Measurements from ENCODE around the gene TMPRSS11D. TPM values are rescaled to one million over a fixed set of nuclear protein-coding genes. Genes with fewer than 3 reads are reported as not detected.

TMPRSS11D gene, protein sequence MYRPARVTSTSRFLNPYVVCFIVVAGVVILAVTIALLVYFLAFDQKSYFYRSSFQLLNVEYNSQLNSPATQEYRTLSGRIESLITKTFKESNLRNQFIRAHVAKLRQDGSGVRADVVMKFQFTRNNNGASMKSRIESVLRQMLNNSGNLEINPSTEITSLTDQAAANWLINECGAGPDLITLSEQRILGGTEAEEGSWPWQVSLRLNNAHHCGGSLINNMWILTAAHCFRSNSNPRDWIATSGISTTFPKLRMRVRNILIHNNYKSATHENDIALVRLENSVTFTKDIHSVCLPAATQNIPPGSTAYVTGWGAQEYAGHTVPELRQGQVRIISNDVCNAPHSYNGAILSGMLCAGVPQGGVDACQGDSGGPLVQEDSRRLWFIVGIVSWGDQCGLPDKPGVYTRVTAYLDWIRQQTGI
- 196 TPM for total RNA-seq

DNA sequence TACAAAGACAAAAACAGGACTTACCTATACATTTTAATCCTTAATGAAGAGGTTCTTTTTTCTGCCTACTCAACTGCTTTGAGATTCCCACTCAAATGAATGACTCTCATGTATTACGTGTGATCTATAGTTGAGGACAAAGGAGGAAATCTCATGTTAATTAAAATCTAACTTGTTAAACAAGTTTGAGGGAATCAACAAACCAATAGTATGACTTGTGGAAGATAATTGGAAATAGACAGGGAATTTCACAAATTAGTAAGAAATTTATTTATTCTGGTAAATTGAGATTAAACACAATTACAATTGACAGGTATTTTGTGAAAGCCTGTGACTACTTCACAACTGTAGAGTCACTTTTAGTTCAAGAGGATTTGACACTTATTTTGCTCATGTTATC, at the start of gene TMPRSS11D:
TMPRSS11D (minus strand) TSS at position 101 of the 400 bp plus-strand sequence; CDS start at position 32, 69 bp downstream.
- peak; percentile 49 for ATAC-seq

DNA sequence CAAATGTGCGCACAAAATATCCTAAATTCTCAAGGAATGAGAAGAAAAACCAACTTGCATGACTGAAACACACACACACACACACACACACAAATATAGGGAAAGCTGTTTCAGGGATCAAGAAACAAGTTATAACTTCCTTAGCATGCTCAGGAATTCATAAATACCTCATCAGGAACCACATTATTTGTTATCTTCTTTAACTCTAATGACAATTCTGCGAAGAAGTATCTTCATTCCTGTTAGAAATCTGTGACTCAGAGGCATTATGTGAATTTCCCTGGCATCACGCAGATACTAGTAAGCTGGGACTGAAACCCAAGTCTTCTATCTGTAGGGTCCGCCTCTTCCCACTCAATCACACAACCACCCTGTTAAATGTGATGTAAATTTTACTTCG, 49.2 kb upstream of the TMPRSS11D start:
- no peak for ATAC-seq

DNA sequence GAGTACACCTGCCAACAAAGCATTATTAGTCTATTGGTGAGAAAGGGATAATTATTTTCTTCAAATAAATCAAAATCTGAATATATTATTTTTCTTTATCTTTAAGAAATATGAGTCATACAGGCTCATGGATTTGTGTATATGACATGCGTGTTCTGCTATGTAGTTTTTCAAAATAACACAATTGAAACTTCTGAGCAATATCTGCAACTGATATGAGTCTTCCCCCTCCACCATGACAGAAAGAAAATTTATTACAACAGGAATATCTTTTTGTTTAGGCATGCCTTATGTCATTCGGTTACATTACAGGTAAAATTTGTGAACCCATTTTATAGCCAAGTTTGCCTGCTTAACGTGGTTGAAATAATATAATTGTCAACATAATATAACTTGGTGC, 47.5 kb upstream of the TMPRSS11D start:
- ATAC-seq = no peak

DNA sequence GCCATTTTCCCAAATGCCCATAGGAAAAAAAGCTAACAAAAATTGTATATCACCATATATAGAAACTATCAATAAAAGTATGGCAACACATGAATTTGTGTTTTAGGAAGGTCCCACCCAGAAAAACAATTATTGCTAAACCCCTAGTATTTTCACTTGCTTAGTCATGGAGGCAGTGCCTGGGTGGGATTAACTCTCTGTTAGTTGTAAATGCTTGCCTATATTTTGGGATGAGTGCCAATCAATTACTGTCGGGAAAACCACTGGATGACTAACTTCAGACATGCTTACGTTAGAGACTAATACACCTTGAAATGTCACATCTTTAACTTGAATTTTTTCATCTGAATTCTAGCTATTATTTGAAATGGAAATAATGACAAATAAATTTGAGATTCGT, 45.6 kb upstream of the TMPRSS11D start:
- ATAC-seq = peak; percentile 68

DNA sequence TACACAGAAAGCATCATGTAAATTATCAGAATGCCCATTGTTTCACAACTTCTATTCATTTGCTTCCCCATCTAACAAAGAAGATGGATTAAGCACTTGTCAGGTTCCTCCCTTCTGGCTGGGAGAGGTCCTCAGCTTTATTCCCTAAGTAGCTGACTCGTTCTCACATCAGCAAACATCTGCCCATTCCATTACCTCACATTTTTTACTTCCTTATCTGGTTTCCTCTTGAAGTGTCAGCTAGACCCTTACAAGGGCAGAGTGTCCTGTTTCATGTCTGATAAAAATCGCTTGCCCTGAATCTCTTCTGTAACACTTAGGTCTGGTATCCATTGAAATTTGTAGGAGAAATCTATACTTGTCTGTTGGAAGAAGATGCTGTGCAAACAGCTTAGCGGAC, 44.7 kb upstream of the TMPRSS11D start:
- ATAC-seq = peak; percentile 87

DNA sequence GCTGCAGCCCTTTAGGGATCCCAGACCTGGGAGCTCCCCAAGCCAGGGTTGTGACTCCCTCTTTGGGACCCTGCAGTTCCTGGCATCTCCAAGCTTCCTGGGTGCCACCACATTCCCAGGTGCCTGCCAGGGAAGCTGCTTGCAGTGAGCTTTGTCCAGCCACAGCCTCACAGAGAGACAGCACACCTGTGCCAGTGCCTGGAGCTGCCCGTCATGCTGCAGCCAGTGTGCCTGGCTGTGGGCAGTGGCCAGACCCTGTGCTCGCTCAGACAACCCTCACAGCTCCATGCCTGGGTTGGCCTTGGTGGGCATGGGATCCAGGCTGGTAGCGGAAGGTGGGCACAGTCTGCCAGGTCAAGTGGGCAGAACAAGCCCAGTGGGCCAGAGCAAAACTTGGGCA, 43.4 kb upstream of the TMPRSS11D start:
- no peak for ATAC-seq

DNA sequence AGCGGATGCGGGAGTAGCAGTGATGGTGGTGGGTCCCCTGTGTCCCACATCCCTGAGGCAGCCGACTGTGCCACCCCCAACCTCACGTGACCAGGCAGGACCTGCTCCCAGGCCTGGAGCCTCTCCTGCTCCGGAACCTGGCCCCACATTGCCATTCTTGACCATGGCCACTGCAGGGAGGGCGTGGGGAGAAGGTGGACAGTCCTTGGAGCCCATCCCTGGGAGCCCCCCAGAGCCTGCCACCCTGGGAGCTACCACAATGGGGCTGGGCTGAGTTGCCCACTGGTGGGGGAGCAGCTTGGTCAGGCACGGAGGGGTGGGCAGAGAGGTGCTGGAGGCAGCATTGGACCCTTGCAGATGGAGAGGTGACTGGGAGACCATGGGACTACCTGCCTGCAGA, 42.7 kb upstream of the TMPRSS11D start:
- ATAC-seq = no peak

DNA sequence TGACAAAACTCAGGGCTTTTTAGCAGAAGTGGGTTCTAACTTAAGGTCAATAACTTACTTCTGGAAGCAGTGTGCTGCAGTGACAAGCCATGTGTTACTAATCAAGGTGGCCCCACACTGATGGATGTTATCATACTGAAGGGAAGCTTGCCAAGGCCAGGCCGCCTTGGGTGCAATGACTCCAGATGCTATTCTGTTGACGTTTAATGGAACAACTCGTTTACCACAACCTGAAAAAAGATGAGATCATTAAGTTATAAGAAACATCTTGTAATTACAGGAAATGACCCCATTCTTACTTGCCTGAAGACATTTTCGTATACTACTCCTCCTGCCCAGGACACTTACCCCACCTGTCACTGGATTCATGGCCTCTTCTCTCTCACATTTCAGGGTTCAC, 38.9 kb upstream of the TMPRSS11D start:
- ATAC-seq = no peak

DNA sequence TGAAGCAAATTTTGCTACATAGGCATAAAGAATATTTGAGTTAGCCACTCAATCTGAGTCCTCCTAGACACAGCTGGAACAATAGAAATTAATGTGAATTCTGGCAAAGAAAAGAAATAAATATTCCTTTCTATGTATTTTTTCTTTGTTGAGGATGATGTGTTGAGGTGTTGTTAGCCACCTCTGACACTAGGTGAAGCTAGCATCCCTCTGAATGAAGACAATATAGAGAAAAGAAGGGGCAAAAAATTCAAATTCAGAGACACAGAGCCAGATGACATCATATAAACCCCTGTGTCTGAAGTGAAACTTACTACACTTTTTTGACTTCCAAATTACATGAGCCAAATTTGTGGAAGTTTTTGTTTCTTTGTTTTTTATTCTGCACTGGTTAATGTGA, 34.6 kb upstream of the TMPRSS11D start:
- ATAC-seq = peak; percentile 33

DNA sequence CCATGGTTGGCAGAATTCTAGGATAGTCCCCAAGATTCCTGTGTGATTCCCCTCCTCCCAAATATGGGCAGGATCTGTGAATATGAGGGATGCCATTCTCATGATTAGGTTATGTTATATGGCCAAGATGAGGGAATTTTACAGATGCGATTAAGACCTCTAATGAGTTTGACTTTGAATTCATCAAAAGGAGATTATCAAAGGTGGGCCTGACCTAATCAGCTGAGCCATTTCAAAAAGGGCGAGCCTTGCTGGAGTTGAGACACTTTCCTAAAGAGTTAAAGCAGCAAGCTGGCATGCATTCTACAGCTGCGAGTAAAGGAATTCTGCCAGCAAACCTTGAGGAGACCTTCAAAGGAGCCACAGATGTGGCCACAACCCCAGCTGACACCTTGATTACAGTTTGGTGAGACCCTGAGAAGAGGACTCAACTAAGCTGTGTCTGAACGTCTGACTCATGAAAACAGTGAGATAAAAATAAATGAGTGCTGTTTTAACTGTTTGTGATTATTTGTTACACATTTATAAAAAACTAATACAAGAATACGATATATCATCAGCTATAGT, 31.7 kb upstream of the TMPRSS11D start:
- no peak for ATAC-seq

DNA sequence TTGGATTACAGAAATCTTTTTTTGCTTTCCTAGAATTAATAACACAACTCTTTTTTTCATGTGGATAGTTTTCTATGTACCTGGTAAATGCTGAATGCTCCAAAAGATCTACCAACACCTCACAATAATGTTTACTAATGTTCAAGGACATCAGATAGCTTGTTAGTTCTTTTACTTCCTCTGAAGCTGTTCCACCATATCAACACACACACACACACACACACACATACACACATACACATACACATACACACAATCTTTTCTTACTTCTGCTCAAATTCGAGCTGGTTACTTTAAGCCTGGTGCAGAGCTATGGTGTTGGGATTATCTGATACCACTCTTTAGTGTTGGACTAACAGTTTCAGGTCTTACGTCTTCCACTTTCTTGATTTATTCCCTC, 28.3 kb upstream of the TMPRSS11D start:
- no peak for ATAC-seq

DNA sequence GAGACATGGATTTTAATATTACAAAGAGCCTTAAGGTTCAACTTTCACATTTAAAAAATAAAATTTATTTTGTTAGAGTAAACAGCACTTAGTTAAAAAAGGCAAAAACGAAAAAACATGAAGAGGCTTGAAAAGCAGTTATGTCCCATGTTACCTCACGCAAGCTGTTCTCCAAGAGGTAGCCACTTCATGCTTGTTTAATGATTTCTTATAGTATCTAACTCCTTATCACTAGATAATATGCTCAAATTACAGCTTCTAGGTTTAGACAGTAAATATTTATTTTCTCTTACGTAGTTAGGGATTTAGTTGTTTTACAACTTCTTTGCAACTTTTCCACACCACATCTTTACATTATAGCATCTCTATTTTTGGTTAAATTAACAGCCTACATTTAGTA, 27.8 kb upstream of the TMPRSS11D start:
- ATAC-seq = no peak

DNA sequence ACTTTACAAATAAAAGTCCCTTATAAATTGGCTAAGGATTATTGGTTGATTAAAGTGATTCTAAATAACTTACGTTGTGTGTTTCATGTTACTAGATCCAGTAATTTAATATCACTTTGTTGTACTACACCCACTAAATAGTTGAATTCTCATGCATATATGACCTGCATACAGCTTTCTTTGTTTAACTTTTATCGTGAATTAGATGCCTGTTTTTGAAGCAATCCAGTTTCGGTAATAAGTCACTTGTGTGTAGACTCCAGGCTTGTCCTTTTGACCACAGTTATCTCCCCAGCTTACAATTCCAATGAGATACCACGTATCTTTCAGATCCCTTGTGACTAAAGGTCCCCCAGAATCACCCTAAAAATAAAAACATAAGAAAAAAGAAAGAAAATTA, 27.3 kb upstream of the TMPRSS11D start:
- no peak for ATAC-seq

DNA sequence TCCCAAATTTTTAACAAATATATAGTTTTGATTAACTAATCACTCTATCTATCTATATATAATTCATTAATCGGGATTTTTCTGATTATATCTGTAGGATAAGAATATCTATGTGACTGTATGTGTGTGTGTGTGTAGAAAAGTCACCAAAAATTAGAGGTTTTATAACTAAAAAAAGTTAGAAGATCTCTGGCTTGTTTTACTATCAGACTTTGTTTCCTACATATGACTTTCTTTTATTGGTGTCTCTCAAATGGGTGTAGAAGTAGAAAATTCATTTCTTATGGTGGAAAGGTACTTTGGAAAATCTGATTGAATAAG, 26.7 kb upstream of the TMPRSS11D start:
- ATAC-seq = no peak

DNA sequence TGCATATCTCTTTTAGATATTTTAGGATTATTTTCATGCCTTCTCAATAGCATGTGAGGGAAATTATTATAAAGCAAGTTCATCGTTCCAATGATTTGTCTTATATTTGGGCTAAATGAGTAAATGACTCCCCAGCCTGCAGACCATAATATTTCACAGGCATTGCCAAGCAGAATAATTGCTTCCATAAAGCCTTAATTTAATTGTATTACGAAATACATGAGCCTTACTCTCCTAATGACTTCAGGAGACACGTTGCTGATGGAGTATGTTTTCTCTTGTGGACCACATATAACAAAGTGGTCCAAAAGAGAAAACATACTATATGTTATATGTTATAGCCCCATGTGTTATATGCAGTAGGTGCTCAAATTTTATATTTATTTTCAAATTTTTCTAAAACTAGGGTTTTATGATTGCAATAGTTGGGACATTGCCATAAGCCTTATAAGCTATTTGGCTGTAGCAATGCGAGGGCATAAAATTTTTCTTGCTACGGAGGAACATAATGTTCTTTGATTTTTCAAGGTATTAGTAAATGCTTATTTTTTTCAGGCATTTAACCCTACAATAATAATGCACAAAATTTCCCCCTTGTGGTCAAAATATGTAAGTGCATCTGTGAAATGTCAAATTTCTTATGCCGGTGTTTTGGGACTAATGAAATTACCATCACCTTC, 26.2 kb upstream of the TMPRSS11D start:
- ATAC-seq = no peak

DNA sequence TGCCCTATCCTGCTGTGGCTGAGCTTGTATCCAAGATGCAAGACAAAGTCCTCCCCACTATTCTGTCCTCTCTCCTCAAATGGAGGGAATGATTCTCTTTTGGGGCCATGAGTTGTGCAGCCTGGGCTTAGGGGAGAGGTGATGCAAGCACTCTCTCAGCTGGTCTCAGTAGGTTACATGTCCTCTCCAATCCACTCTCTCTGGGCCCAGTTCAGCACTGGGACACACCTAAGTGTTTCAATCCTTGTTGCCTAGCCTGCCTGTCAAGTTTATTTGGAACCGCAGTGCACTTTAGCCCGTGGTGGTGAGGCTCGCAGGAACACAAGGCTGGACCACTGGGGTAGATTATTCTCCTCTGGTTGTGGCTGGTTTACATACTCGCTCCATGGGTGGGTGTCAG, 23.8 kb upstream of the TMPRSS11D start:
- ATAC-seq = peak; percentile 97

DNA sequence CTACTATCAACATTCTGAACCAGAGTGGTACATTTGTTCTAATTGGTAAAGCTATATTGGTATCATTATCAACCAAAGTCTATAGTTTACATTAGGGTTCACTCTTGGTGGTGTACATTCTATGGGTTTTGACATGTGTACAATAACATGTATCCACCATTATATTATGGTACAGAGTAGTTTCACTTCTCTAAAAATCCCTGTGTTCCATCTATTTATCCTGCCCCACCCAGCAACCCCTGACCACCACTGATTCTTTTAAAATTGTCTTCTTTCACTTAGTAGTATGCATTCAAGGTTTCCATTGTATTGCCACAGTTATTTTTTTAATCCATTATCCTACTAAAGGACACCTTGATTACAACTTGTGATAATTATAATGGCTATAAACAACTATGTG, 15.3 kb upstream of the TMPRSS11D start:
- no peak for ATAC-seq

DNA sequence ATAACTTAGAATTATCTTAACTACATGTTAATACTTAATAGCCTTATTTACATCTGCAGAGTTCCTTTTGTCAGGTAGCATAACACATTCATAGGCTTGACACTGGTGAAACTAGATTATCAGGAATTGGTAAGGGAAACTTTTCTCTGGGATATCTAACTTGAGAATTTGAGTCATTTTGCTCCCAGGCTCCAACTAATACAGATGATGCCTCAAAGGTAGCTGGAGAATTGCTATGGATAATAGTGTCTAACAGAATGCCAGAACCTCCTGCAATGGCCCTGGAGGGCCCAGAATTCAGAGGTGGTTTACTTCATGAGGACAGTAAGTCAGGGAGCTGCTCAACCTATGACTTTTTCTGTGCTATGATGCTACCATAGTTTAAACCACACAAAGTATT, 13.9 kb upstream of the TMPRSS11D start:
- ATAC-seq = peak; percentile 42

DNA sequence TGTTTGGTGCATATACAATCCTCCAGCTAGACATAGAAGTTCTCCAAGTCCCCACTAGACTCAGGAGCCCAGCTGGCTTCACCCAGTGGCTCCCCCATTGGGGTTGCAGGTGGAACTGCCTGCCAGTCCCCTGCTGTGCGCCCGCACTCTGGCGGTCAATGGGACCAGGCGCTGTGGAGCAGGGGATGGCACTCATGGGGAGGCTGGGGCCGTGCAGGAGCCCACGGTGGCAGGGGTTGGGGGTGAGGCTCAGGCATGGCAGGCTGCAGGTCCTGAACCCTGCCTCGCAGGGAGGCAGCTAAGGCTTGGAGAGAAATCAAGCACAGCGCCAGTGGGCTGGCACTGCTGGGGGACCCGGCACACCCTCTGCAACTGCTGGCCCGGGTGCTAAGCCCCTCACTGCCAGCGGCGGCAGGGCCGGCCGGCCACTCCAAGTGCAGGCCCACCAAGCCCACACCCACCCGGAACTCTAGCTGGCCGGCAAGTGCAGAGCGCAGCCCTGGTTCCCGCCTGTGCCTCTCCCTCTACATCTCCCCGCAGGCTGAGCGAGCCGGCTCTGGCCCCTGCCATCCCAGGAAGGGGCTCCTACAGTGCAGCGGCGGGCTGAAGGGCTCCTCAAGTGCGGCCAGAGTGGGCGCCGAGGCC, 12.7 kb upstream of the TMPRSS11D start:
- no peak for ATAC-seq

DNA sequence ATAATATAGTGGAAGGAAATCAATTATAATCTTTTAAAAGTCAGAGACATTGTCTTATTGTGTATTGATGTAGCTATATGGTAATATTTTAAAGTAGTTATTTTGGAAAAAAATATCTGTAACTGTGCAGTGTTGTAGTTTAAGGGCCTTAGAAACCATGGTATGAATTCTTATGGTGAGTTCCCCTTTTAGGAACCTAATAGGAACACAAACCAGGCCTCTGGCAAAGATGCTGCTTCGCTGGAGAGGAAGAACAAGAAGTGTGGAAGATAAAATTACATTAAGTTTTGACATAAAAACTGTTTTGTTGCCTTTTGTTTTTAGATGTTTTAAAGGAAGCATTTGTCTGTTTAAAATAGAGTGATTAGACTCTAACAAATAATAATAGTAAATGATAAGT, 10.9 kb upstream of the TMPRSS11D start:
- ATAC-seq = no peak

DNA sequence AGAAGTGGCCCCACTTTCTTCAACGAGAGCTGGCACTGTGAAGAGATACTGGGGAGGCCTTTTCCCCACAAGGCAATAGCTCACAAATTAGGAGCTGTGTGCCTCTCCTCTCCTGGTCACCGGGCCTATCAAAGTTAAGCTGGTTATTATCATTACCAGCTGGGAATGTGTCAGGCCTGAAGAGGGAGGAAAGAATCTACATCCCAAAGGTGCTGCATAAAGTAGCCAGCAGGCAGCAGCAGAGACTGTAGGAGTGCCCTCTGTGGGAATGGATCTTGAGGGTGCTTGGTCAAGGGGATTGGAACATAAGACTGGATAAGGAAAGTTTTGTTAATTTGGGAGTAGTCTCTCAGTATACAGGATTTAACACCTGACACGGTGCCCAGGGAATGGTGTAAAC, 9.1 kb upstream of the TMPRSS11D start:
- peak; percentile 62 for ATAC-seq

DNA sequence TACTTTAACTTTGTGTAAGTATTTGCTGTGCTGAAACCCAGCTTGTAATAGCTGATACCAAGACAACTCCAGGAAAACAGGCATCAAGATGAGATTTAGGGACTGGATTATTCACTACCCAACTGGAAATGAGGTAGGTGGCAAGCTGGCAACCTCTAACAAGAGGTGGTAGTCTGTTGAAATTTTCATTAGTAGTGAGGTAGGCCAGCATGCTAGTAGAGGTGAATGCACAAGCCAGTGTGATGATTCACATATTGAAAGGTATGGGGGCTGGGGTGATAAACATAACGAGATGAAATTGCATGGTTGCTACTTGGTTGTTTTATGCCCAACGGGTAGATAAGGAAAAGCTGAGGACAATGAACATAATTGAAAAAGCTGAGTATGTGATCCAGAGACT, 8.5 kb upstream of the TMPRSS11D start:
- ATAC-seq = peak; percentile 37

DNA sequence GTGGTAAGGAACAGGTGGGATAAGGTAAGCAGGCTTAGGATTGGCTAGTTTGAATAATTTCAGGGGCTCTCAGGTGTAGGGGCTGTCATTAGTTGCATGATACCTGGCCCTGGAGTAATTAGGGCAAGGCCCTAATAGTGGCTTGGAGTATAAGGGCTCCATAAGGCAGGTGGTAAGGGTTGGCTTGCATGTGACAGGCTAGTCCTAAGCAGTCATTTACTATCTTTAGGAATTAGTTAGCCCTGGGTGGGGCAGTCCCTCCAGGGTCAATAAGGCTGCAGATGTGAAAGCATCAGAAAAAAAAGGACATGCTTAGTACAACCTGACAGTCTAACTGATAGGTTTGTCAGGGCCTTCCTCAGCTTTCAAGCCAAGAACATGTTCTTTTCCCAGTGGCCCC, 7.8 kb upstream of the TMPRSS11D start:
- ATAC-seq = peak; percentile 39

DNA sequence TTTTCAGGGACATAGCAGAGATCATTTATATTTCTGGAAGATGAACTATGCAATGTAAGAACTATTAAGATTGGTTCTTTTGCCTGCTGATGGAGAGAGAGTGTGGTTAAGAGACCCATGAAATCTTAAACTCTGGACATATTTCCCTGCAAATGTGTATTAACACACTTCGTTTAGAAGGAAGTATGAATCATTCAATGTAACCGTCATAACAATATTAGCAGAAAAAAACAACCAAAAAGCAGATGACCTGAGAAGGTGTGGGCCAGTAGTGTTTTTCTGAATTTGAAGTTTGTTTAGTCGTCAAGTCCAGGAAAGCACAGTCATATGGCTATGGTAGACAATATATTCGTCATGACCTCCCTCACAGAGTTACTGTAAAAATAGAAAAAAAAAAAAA, 2.5 kb upstream of the TMPRSS11D start:
- ATAC-seq = peak; percentile 52

Data from esophagus mucosa (tissue), 1 donor.